ENCODE data around the gene RTL10.

GRCh38 chr22:19807161-19807913 lies 47.3 kb downstream of the RTL10 start:
- TF ChIP-seq CTCF (IDR thresholded peaks at IDR 0.05) = no peak
- TF ChIP-seq POLR2A (IDR thresholded peaks at IDR 0.05; ENCODE audit: low read length) = no peak
- TF ChIP-seq REST (IDR thresholded peaks at IDR 0.05) = no peak
- TF ChIP-seq EP300 (IDR thresholded peaks at IDR 0.05) = no peak
- no peak for TF ChIP-seq RFX5 (IDR thresholded peaks at IDR 0.05)
- TF ChIP-seq JUN (IDR thresholded peaks at IDR 0.05) = no peak
- no peak for TF ChIP-seq CHD2 (IDR thresholded peaks at IDR 0.05; ENCODE audit: low read length, partially characterized antibody)
- no peak for TF ChIP-seq HDAC2 (IDR thresholded peaks at IDR 0.05)
- TF ChIP-seq EHMT2 (IDR thresholded peaks at IDR 0.05; ENCODE audit: low read depth) = no peak
- no peak for TF ChIP-seq MYC (IDR thresholded peaks at IDR 0.05; ENCODE audit: borderline replicate concordance, low read length)
